Measurements from ENCODE around the gene KRTAP5-7.
"Not testable (repeated sequence)": the region's sequence is repeated elsewhere in the genome, so short reads cannot be mapped to it uniquely, and the experiment has no call there.

DNA sequence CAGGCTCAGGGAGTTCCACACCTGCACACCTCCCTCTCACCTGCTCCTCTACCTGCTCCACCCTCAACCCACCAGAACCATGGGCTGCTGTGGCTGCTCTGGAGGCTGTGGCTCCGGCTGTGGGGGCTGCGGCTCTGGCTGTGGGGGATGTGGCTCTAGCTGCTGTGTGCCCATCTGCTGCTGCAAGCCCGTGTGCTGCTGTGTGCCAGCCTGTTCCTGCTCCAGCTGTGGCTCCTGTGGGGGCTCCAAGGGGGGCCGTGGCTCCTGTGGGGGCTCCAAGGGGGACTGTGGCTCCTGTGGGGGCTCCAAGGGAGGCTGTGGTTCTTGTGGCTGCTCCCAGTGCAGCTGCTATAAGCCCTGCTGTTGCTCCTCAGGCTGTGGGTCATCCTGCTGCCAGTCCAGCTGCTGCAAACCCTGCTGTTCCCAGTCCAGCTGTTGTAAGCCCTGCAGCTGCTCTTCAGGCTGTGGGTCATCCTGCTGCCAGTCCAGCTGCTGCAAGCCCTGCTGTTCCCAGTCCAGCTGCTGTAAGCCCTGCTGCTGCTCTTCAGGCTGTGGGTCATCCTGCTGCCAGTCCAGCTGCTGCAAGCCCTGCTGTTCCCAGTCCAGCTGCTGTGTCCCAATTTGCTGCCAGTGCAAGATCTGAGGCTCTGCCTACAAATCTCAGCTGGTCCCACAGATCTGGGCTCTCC lies 11.1 kb downstream of the KRTAP5-7 start, which contains the start of gene KRTAP5-8:
- TF ChIP-seq ATF7 (IDR thresholded peaks at IDR 0.05); ATF7 (CRISPR knock-in tag; IDR thresholded peaks at IDR 0.05); ZNF552 (CRISPR knock-in tag; IDR thresholded peaks at IDR 0.05; ENCODE audit: borderline replicate concordance); ZNF354B (CRISPR knock-in tag; IDR thresholded peaks at IDR 0.05); MYC (CRISPR knock-in tag; IDR thresholded peaks at IDR 0.05; ENCODE audit: borderline replicate concordance); AKAP8 (CRISPR knock-in tag; IDR thresholded peaks at IDR 0.05); SRSF9 (IDR thresholded peaks at IDR 0.05; ENCODE audit: borderline replicate concordance, insufficient read depth, low read depth, low read length, poor library complexity, severe bottlenecking); POLR2A (IDR thresholded peaks at IDR 0.05; ENCODE audit: insufficient read depth in 1 of 2, low read depth in 2 of 2, low read length in 2 of 2); KLF12 (CRISPR knock-in tag; IDR thresholded peaks at IDR 0.05; ENCODE audit: borderline replicate concordance); ATF7-NPFF (CRISPR knock-in tag; IDR thresholded peaks at IDR 0.05; ENCODE audit: low read depth); BORCS8-MEF2B (CRISPR knock-in tag; IDR thresholded peaks at IDR 0.05): not testable (repeated sequence)
- TF ChIP-seq, protein P1, sequence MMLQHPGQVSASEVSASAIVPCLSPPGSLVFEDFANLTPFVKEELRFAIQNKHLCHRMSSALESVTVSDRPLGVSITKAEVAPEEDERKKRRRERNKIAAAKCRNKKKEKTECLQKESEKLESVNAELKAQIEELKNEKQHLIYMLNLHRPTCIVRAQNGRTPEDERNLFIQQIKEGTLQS (CRISPR knock-in tag; IDR thresholded peaks at IDR 0.05), result not testable (repeated sequence)
